Testis (tissue), 2 donors: ENCODE results near the gene TNS3.

Experiments
- CTCF ChIP-seq, 3 experiments: fragments of 450-650 bp in 2 of 3; fragments of 200-600 bp in 1 of 3; sonication (generic) in 1 of 3; IDR thresholded peaks; one replicate each; pipeline ENCODE4 v1.5.1; 2016 to 2019; ENCODE audit warnings: antibody characterized with exemption in 3 of 3, mild to moderate bottlenecking in 2 of 3, moderate library complexity in 1 of 3
- POLR2A ChIP-seq: fragments of 450-650 bp; IDR thresholded peaks from one replicate; pipeline ENCODE4 v1.6.1; 2017; ENCODE audit warnings: antibody characterized with exemption, mild to moderate bottlenecking, moderate library complexity

- TF ChIP-seq CTCF (IDR thresholded peaks at IDR 0.05) (no peak), POLR2A (no peak)
These were observed 116.7 kb downstream of the TNS3 start for GRCh38 chr7:47465191-47465590.
